Esophagus squamous epithelium (tissue), 5 donors: Measurements from ENCODE around the gene TCTN2. TPM values are rescaled to one million over a fixed set of nuclear protein-coding genes. Genes with fewer than 3 reads are reported as not detected.

Experiments used
- DNase-seq: peaks from one replicate; lab custom pipeline; 2025; lab: John Stamatoyannopoulos, UW
- H3K27ac ChIP-seq, 4 donors: fragments of 200-600 bp; sonication (generic); one replicate each; pipeline ENCODE4 v1.5.1; 2016 to 2019; ENCODE audit warnings: mild to moderate bottlenecking in 1 of 4
- H3K27me3 ChIP-seq, 4 donors: fragments of 200-600 bp; sonication (generic); 1 replicate in 3 of 4; 2 replicates in 1 of 4; pipeline versions ENCODE4 v1.5.1 to v1.6.0; 2017 to 2021; ENCODE audit warnings: antibody characterized with exemption in 1 of 4
- H3K36me3 ChIP-seq, 3 donors: fragments of 200-600 bp; sonication (generic); one replicate each; pipeline ENCODE4 v1.5.1; 2016 to 2019
- H3K4me1 ChIP-seq, 3 donors: fragments of 200-600 bp; sonication (generic); one replicate each; pipeline ENCODE4 v1.5.1; 2017 to 2019
- H3K4me3 ChIP-seq, 4 donors: fragments of 200-600 bp; sonication (generic); 1 replicate in 3 of 4; 2 replicates in 1 of 4; pipeline ENCODE4 v1.5.1; 2016 to 2019; ENCODE audit warnings: mild to moderate bottlenecking in 2 of 4, moderate library complexity in 1 of 4
- H3K9me3 ChIP-seq, 3 donors: fragments of 200-600 bp; sonication (generic); one replicate each; pipeline ENCODE4 v1.5.1; 2016 to 2019
- CTCF ChIP-seq, 6 experiments: fragments of 450-650 bp in 4 of 6; fragments of 200-600 bp in 2 of 6; sonication (generic) in 2 of 6; IDR thresholded peaks; one replicate each; pipeline ENCODE4 v1.5.1; 2016 to 2019; ENCODE audit warnings: antibody characterized with exemption in 6 of 6, mild to moderate bottlenecking in 4 of 6, moderate library complexity in 4 of 6
- POLR2A ChIP-seq, 4 donors: fragments of 450-650 bp; IDR thresholded peaks; one replicate each; pipeline ENCODE4 v1.6.1; 2017; ENCODE audit warnings: antibody characterized with exemption in 4 of 4, mild to moderate bottlenecking in 4 of 4, moderate library complexity in 3 of 4
- WGBS, 2 donors: methylation state at CpG; one replicate each; pipeline ENCODE4 v1.1.5; 2018; 5-methylcytosine and 5-hydroxymethylcytosine counted together
- intact Hi-C: fragments of 100-400 bp; cut with DNase I; formaldehyde crosslinking; loops from one replicate; pipeline ENCODE4 v1.15.0; 2022
- total RNA-seq, 4 donors: library from RNA; depleted of rRNA; stranded (reverse); fragments of >200 nt; gene quantifications; one replicate each; pipeline ENCODE4 v1.1.0, GENCODE V29; 2016
- donor health status: DM: yes; HTN: yes; CAD: no.

TCTN2 gene
- total RNA-seq, 4 donors from 2014 or later: 3.0 to 5.9 (median 3.2) TPM

GRCh38 chr12:123723011-123723410 is 52.1 kb downstream of the TCTN2 start:
- H3K27ac ChIP-seq: no peak overlapping the region
- H3K36me3 ChIP-seq: peaks cover 0 to 91% (median 11%) of the 10 kb centered on the region in 3 donors
- no peaks in the 10 kb centered on the region for H3K4me1 ChIP-seq
- no peaks in the 10 kb centered on the region for H3K9me3 ChIP-seq
- H3K27me3 ChIP-seq: no peaks in the 10 kb centered on the region
- intact Hi-C loops: no loop called here
- no peak for DNase-seq
- TF ChIP-seq POLR2A (IDR thresholded peaks at IDR 0.05) (no peak), CTCF (IDR thresholded peaks at IDR 0.05) (no peak)
- 76 to 78% methylated on average over 8 of the region's 8 CpGs for WGBS, 2 donors
- H3K4me3 ChIP-seq: no peak overlapping the region

GRCh38 chr12:123723765-123724164 is 52.9 kb downstream of the TCTN2 start:
- TF ChIP-seq POLR2A (IDR thresholded peaks at IDR 0.05) (no peak), CTCF (IDR thresholded peaks at IDR 0.05) (no peak)
- Histone ChIP-seq H3K27me3 (no peaks in the 10 kb centered on the region), H3K36me3 (peaks cover 0 to 98% (median 11%) of the 10 kb centered on the region in 3 donors), H3K4me3 (no peak overlapping the region), H3K4me1 (no peaks in the 10 kb centered on the region), H3K9me3 (no peaks in the 10 kb centered on the region), H3K27ac (no peak overlapping the region)
- intact Hi-C loops: no loop called here
- DNase-seq: no peak
- 64 to 82% methylated on average over 5 of the region's 5 CpGs for WGBS, 2 donors

GRCh38 chr12:123726244-123726643 is 55.3 kb downstream of the TCTN2 start:
- Histone ChIP-seq H3K4me1 (no peaks in the 10 kb centered on the region), H3K4me3 (no peak overlapping the region), H3K27ac (no peak overlapping the region), H3K36me3 (peaks cover 0 to 98% (median 11%) of the 10 kb centered on the region in 3 donors), H3K27me3 (no peaks in the 10 kb centered on the region), H3K9me3 (no peaks in the 10 kb centered on the region)
- 51 to 54% methylated on average over 2 of the region's 2 CpGs for WGBS, 2 donors
- no peak for TF ChIP-seq CTCF (IDR thresholded peaks at IDR 0.05)
- TF ChIP-seq POLR2A (IDR thresholded peaks at IDR 0.05): no peak
- DNase-seq: no peak
- intact Hi-C loops: no loop called here

- 89 to 100% methylated on average over 2 of the region's 2 CpGs for WGBS, 2 donors
- peaks cover 0 to 98% (median 11%) of the 10 kb centered on the region in 3 donors for H3K36me3 ChIP-seq
- H3K4me1 ChIP-seq: no peaks in the 10 kb centered on the region
- no peak overlapping the region for H3K4me3 ChIP-seq
- H3K9me3 ChIP-seq: no peaks in the 10 kb centered on the region
- H3K27me3 ChIP-seq: no peaks in the 10 kb centered on the region
- intact Hi-C loops: no loop called here
- H3K27ac ChIP-seq: no peak overlapping the region
- TF ChIP-seq POLR2A (IDR thresholded peaks at IDR 0.05) (no peak), CTCF (IDR thresholded peaks at IDR 0.05) (no peak)
- DNase-seq: no peak
Observed at GRCh38 chr12:123726962-123727361, 56.0 kb downstream of the TCTN2 start.

GRCh38 chr12:123727878-123728277 is 57.0 kb downstream of the TCTN2 start:
- no peak overlapping the region for H3K27ac ChIP-seq
- intact Hi-C loops: no loop called here
- no peaks in the 10 kb centered on the region for H3K27me3 ChIP-seq
- no peak for DNase-seq
- WGBS, 2 donors: 86% methylated on average over 3 of the region's 3 CpGs
- no peaks in the 10 kb centered on the region for H3K9me3 ChIP-seq
- H3K36me3 ChIP-seq: peaks cover 0 to 98% (median 11%) of the 10 kb centered on the region in 3 donors
- TF ChIP-seq POLR2A (IDR thresholded peaks at IDR 0.05) (no peak), CTCF (IDR thresholded peaks at IDR 0.05) (no peak)
- H3K4me1 ChIP-seq: no peaks in the 10 kb centered on the region
- H3K4me3 ChIP-seq: no peak overlapping the region
